ENCODE measurements around the gene KIAA0232.
"Not testable (repeated sequence)": the region's sequence is repeated elsewhere in the genome, so short reads cannot be mapped to it uniquely, and the experiment has no call there.

Gene KIAA0232

GRCh38 chr4:6754481-6755087 is 27.9 kb upstream of the KIAA0232 start:
- DNase-seq, result no peak

- no peak for DNase-seq
Measured at GRCh38 chr4:6755088-6755753, 27.3 kb upstream of the KIAA0232 start.

- not testable (repeated sequence) for DNase-seq
Measured at GRCh38 chr4:6756345-6756744, 26.2 kb upstream of the KIAA0232 start.

DNA sequence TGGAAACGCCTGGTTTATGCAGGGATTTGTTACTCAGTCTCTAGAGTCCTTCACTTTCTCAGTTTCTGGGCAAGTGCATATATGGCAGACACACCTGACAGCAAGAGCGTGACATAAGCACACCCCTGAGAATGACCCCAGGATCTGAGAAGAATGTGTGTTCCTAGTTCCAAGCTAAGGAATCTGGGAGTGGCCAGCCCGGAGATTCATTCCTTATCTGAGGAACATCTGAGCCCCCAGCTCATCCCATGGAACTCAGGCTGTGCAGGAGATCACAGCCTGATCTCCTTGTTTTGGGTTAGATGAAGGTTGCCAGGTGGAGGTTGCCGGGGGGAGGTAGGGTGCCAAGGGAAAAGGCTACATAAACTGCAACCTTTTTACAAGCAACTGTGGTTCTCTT is 23.8 kb upstream of the KIAA0232 start:
- DNase-seq, result no peak

DNA sequence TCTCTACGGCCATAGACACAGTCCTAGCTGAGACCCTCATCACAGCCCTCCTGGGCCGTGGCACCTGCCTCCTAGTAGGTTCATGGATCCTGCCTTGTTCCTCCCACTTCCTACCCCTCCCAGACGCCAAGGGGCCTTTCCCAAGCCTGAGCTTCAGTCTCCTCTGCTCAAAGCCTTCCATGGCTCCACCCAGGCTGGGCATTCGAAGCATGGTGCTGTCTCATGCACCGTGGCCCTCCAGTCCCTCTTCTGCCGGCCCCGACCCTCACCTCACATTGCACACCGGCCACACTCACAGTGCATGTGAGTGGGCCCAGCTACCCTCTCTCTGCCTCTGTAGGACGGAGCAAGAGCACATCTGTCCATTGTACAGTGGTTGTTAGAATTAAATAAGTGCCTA is 21.7 kb upstream of the KIAA0232 start:
- no peak for DNase-seq

DNA sequence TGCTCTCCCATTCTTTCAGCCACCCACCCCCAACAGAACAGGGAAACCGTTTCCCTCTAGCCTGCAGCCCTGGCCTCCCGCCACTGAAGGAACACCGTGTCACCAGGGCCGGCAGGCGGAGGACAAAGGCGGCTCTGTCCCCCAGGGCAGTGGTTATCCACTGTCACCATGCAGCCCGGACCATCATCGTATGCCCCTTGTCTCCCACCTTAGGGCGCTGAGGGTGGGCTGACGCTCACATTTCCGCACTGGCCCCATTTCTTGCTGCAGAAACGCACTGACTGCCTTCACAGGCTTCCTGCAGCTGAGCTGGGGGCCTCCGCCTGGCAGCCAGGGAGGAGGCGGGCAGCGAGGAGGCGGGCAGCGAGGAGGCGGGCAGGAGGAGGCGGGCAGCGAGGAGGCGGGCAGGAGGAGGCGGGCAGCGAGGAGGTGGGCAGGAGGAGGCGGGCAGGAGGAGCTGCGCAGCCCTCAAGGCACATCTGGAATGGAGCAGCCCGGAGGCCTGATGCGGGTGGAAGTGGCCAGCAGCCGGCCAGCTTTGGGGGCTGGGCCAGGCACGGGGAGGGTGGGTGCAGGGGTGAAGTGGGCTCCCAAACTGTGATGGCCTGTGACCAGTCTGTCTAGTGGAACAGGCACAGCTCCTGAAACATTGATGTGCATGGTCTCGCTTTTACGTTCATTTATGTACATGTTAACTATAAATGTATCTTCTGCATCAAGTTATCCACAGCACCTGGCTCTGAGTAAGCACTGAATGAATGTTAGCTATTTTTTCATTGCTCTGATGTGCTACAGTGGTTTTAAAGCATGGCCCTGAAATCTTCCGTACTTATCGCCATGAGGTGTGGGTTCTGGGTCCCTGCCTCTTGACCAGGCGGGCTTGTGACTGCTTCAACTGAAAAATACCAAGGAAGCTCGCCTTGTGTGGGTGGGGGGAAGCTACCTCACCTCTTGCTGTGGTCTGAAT is 20.6 kb upstream of the KIAA0232 start:
- DNase-seq, result no peak

DNA sequence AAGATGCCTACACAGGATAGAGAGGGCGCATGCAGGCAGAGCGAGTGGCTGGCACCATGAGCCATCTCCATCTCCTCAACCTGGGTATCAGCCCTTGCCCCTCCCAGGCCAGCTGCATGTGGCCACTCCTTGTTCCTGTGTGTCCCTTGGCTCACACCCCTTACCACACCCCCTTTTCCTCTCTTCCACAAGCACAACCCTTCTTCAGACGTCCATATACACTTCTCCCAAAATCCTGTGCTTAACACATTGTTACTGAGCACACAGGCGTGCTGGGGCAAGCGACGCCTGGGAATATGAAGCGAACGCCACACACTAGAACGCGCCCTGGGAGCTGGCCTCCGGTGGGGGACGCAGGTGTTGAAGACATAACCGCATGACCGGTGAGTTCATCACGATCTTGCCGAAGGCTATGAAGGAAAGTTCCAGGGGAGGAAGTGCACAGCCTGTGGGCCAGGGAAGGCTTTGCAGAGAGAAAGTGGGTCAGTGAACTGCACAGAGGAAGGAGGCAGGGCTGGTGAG is 19.1 kb upstream of the KIAA0232 start:
- DNase-seq, result no peak

DNA sequence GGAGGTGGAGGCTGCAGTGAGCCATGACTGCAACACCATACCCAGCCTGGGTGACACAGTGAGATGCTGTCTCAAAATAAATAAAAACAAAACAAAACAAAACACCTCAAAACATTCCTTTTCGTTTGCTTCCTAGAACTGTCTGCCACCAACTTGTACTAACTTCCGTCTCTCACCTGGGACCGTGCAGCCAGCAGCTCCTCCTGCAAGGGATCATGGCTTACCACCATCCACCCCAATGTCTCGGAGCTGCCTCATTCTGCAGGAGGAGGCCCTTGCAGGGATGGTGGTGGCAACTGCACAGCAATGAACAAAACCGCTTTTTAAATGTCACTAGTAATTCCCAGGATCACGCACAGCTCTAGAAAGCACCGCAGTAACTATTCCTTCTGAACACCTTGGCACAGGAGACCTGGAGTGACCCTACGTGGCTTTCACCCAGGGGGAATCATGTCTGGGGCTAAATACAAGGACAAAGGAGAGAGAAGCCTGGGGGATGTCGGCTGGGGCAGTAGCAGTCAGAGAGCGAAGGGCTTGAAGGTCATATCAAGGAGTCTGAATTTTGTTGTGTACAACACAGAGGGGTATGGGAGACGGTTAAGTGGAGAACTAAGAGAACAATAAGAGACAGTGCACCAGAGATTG is 17.4 kb upstream of the KIAA0232 start:
- no peak for DNase-seq

GRCh38 chr4:6765703-6766102 is 16.8 kb upstream of the KIAA0232 start:
- no peak for DNase-seq

DNA sequence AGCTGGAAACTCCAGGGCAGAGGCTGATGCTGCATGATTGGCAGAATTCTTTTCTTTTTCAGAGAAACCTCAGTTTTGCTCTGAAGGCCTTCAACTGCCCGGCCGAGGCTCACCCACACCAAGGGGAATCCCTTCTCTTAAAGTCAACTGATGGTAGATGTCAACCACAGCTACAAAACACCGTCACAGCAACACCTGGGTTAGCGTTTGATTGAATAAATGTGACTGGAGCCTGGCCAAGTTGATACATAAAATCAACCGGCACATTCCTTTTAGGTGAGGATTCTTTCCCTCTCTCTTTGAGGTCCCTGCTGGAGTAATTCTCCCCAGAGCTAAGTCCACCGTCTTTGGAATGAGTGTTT is 15.2 kb upstream of the KIAA0232 start:
- no peak for DNase-seq

- no peak for DNase-seq
Measured at GRCh38 chr4:6767748-6768538, 14.6 kb upstream of the KIAA0232 start.

DNA sequence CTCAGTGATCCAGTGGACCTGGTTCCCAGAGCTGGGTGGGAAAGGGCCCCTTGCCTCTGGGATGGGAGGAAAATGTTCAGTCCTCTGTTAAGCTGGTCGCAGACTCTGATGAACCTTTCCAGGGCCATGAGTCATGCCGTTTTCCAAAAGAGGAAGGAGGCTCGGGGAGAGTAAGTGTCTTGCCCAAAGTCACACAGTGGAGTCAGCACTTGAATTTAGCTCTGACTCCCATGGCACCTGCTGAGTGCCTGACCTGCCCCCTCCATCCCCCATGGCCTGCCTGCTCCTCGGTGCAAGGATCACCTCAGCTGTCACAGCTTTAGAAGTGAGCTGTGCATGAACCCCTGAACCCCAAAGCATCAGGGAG is 14.0 kb upstream of the KIAA0232 start:
- peak in 1 of 2 donors; percentile 43 for DNase-seq

- DNase-seq, result no peak
Measured at GRCh38 chr4:6769233-6769988, 13.1 kb upstream of the KIAA0232 start.

- no peak for DNase-seq
Measured at GRCh38 chr4:6769989-6770420, 12.5 kb upstream of the KIAA0232 start.

DNA sequence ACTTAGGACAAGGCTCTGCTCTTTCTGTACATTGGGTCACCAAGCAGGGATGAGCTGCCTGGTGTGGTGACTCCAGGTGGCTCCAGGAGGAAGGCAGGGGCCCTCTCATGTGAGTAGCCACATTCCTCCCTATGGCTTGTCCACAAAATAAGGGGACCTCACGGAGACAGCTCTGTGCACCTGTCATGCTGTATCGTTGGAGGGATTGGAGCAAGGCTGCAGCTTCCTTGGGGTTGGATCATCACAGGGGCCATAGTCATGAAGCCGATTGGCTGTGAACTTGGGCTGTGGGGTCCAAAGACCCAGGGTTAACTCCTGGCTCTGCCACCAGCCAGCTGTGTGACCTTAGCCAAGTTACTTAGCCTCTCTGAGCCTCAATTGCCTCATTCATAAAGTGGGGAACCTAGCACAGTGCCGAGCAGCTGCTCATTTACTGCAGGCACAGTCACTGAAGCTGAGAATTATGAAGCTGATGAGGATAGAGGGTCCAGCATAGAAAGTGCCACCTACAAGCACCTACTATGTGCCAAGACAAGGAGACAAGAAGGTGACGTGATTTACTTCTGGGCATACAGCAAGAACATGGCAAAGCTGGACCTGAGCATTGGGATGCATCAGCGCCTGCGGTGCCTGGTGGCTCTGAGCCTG is 11.8 kb upstream of the KIAA0232 start:
- no peak for DNase-seq

- DNase-seq, result no peak
Measured at GRCh38 chr4:6771229-6771671, 11.3 kb upstream of the KIAA0232 start.

- DNase-seq, result no peak
Measured at GRCh38 chr4:6772223-6772928, 10.2 kb upstream of the KIAA0232 start.

DNA sequence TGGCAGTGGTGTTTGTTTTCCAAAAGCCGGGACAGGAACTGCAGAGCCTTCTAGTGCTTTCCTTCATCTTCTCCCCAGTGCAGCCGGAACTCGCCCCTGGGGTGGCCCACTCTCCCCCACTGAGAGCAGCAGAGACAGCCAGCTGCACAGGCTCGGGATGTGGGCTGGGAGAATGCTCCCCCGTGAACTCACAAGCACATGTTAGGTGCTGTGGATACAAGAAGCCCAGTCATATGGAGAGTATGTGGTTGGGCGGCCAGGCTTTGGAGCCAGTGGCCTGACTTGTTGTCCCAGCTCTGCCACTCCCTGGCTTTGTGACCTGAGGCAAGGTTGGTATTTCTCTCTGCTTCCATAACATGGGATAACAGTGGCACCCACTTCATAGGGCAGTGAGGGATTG is 9.4 kb upstream of the KIAA0232 start:
- DNase-seq, result no peak

GRCh38 chr4:6773616-6774540 is 8.6 kb upstream of the KIAA0232 start:
- no peak for DNase-seq
